Nephron (organoid): Measurements from ENCODE around the gene UQCRHL.
"Not testable (repeated sequence)": the region's sequence is repeated elsewhere in the genome, so short reads cannot be mapped to it uniquely, and the experiment has no call there.

Experiments used
- H3K27ac Mint-ChIP-seq, 3 experiments: 2 replicates each; pipeline ENCODE4 v1.8.0; 2020; ENCODE audit warnings: mixed read lengths in 3 of 3, mild to moderate bottlenecking in 2 of 3, moderate library complexity in 1 of 3
- H3K27me3 Mint-ChIP-seq: 2 replicates; pipeline ENCODE4 v1.8.0; 2021; ENCODE audit warnings: low read depth, mild to moderate bottlenecking, moderate library complexity, mixed read lengths
- H3K36me3 Mint-ChIP-seq: 2 replicates; pipeline ENCODE4 v1.8.0; 2020; ENCODE audit warnings: low read depth, mixed read lengths
- H3K4me1 Mint-ChIP-seq: 2 replicates; pipeline ENCODE4 v1.8.0; 2020; ENCODE audit warnings: mixed read lengths
- H3K4me3 Mint-ChIP-seq, 3 experiments: 2 replicates each; pipeline ENCODE4 v1.8.0; 2020; ENCODE audit warnings: mild to moderate bottlenecking in 3 of 3, mixed read lengths in 3 of 3, moderate library complexity in 2 of 3
- H3K9me3 Mint-ChIP-seq: 2 replicates; pipeline ENCODE4 v1.8.0; 2020; ENCODE audit warnings: mixed read lengths
- CTCF ChIP-seq, 3 experiments: fragments of 200-600 bp; sonication (generic); IDR thresholded peaks; one replicate each; pipeline ENCODE4 v1.5.0; 2021; ENCODE audit warnings: antibody characterized with exemption in 3 of 3; ENCODE audit not compliant: unreplicated experiment in 3 of 3

UQCRHL gene

DNA sequence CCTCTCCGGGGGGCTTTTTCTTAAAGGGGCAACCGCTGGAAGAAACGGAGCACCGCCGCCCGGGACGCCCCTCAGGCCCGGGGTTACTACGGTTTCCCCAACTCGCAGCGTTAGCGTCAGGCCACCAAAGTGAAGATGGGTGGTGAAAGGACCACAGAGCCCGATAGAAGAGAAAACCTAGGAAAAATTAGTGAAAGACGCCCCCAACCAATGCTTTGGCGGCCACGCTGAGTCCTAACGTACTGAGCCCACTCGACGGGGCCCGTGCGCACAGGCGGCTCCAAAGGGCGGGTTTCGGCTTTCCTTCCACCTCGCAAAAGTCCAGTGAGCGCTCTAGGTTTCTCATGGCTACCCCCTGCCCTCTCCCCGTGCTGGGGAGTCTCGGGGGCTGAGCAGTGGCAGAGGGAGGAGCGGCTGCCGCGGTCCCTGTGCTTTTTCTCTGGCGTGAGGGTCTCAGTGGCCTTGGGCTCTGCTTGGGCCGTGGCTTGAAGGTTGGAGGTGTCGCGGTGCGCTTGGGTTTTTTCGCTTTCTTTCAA is 27.8 kb upstream of the UQCRHL start:
- no peaks in the 10 kb centered on the region for H3K9me3 Mint-ChIP-seq
- H3K36me3 Mint-ChIP-seq: peaks cover 9% of the 10 kb centered on the region
- peaks cover 7% of the 10 kb centered on the region for H3K27me3 Mint-ChIP-seq
- peak overlapping the region; percentile 100 for H3K27ac Mint-ChIP-seq
- peaks cover 31% of the 10 kb centered on the region for H3K4me1 Mint-ChIP-seq
- TF ChIP-seq CTCF (IDR thresholded peaks at IDR 0.05; ENCODE audit: unreplicated experiment in 3 of 3): no peak
- H3K4me3 Mint-ChIP-seq: peak overlapping the region; percentile 93 to 96 (median 96)

DNA sequence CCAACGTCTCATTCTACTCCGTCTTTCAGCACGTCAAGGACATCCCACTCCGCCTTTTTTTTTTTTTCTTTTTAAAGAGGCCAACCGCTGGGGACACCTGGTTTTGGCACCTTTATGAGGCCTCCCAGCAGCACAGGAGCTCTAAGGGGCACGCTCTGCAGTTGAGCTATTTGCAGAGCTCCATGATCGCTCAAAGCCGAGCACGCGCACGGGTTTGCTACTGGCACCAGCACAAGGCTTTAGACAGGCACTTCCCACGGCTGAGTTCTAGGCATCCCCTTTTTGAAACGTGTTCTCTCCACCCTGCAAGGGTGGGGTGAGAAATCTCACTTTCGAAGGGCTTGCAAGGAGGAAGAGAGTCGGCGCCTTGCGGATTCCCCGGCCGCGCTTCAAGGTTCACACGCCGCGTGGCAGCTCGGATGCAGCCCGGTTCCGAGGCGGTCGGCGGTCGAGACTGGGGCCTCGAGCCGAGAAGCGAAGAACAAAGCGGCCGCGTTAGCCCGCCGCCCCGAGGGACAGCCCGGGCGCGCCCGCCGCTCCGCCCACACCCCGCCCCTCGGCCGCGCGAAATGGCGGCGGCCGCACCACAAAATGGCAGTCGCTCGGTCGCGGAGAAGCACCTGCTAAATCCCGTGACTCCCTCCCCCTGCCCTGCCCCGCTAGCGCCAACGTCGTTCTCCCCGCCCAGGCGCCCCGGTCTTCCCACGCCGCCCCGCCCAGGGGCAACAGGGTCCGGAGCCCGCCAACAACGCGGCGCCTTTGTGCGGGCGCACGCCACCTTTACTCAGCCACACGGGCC is 27.2 kb upstream of the UQCRHL start:
- no peak for TF ChIP-seq CTCF (IDR thresholded peaks at IDR 0.05; ENCODE audit: unreplicated experiment in 3 of 3)
- Mint-ChIP-seq H3K4me1 (peaks cover 38% of the 10 kb centered on the region), H3K27ac (peak overlapping the region; percentile 100), H3K4me3 (peak overlapping the region; percentile 93 to 96 (median 96)), H3K27me3 (peaks cover 7% of the 10 kb centered on the region), H3K36me3 (peaks cover 9% of the 10 kb centered on the region), H3K9me3 (no peaks in the 10 kb centered on the region)

- no peak for TF ChIP-seq CTCF (IDR thresholded peaks at IDR 0.05; ENCODE audit: unreplicated experiment in 3 of 3)
- Mint-ChIP-seq H3K9me3 (no peaks in the 10 kb centered on the region), H3K27me3 (peaks cover 7% of the 10 kb centered on the region)
Measured at GRCh38 chr1:15833842-15834405, 26.5 kb upstream of the UQCRHL start.

GRCh38 chr1:15833069-15833679 is 25.7 kb upstream of the UQCRHL start:
- H3K36me3 Mint-ChIP-seq: peaks cover 9% of the 10 kb centered on the region

More at GRCh38 chr1:15833842-15834405, 26.5 kb upstream of the UQCRHL start:
- Mint-ChIP-seq H3K36me3 (peaks cover 9% of the 10 kb centered on the region), H3K27ac (peak overlapping the region; percentile 100), H3K4me1 (peaks cover 42% of the 10 kb centered on the region), H3K4me3 (peak overlapping the region; percentile 93 to 96 (median 96))

DNA sequence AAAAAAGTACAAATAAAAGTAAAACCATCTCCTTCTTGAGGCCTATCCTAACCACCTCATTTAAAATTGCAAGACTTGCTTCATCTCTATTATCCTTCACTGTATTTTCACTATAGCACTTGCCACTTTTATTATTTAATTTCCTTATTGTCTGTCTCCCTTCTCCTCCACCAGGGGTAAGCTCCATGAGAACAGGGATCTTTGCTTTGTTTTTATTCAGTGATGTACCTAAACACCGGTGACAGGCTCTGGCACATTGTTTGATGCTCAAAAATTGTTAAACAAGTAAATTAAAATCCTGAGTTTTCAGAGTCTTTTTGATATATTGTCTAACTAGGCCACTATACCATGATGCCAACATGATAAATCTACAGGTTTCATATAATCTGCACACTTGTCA is 22.8 kb upstream of the UQCRHL start:
- Mint-ChIP-seq H3K36me3 (peaks cover 13% of the 10 kb centered on the region), H3K9me3 (no peaks in the 10 kb centered on the region)
- TF ChIP-seq CTCF (IDR thresholded peaks at IDR 0.05; ENCODE audit: unreplicated experiment in 3 of 3): no peak

More at GRCh38 chr1:15833069-15833679, 25.7 kb upstream of the UQCRHL start:
- peak overlapping the region; percentile 100 for H3K27ac Mint-ChIP-seq
- peaks cover 7% of the 10 kb centered on the region for H3K27me3 Mint-ChIP-seq
- no peak for TF ChIP-seq CTCF (IDR thresholded peaks at IDR 0.05; ENCODE audit: unreplicated experiment in 3 of 3)
- H3K9me3 Mint-ChIP-seq: no peaks in the 10 kb centered on the region
- H3K4me3 Mint-ChIP-seq: peak overlapping the region; percentile 93 to 96 (median 96)
- peaks cover 42% of the 10 kb centered on the region for H3K4me1 Mint-ChIP-seq

GRCh38 chr1:15828931-15829330 is 21.5 kb upstream of the UQCRHL start:
- not testable (repeated sequence) for H3K27ac Mint-ChIP-seq, H3K4me3 Mint-ChIP-seq, H3K27me3 Mint-ChIP-seq, H3K9me3 Mint-ChIP-seq
- peaks cover 10% of the 10 kb centered on the region for H3K36me3 Mint-ChIP-seq
- peaks cover 44% of the 10 kb centered on the region for H3K4me1 Mint-ChIP-seq

More for the DNA sequence above, 22.8 kb upstream of the UQCRHL start:
- no peak overlapping the region for H3K4me3 Mint-ChIP-seq
- no peaks in the 10 kb centered on the region for H3K27me3 Mint-ChIP-seq
- peak overlapping the region; percentile 92 to 99 (median 96) for H3K27ac Mint-ChIP-seq
- peaks cover 48% of the 10 kb centered on the region for H3K4me1 Mint-ChIP-seq

- peaks cover 10% of the 10 kb centered on the region for H3K36me3 Mint-ChIP-seq
- not testable (repeated sequence) for H3K27ac Mint-ChIP-seq, H3K9me3 Mint-ChIP-seq, H3K4me3 Mint-ChIP-seq, H3K27me3 Mint-ChIP-seq
- peaks cover 41% of the 10 kb centered on the region for H3K4me1 Mint-ChIP-seq
Measured at GRCh38 chr1:15827567-15827966, 20.1 kb upstream of the UQCRHL start.
